Bronchial epithelial cell (primary cell): Measurements from ENCODE around the gene LSM12. TPM values are rescaled to one million over a fixed set of nuclear protein-coding genes. Genes with fewer than 3 reads are reported as not detected.
A peak's percentile ranks its signal among the peaks of the same experiment; 100 is the strongest.

Experiments used
- DNase-seq: peaks from one replicate; pipeline ENCODE4 v3.0.0-alpha.2; 2010; ENCODE audit warnings: low read depth
- FAIRE-seq: peaks from 2 replicates; lab custom pipeline; 2011; peaks lifted over from hg19 to GRCh38; lab: Jason Lieb, UNC
- H3K27me3 ChIP-seq: 2 replicates; pipeline ENCODE4 v1.5.1; 2011; ENCODE audit warnings: low read length; ENCODE audit not compliant: control insufficient read depth, insufficient read depth
- H3K36me3 ChIP-seq: 2 replicates; pipeline ENCODE4 v1.5.1; 2011; ENCODE audit warnings: low read length; ENCODE audit not compliant: control insufficient read depth, insufficient read depth
- H3K4me3 ChIP-seq: 2 replicates; pipeline ENCODE4 v1.5.1; 2011; ENCODE audit warnings: mild to moderate bottlenecking, low read depth, low read length, control low read depth
- total RNA-seq: library from RNA; depleted of rRNA; stranded (reverse); fragments of >200 nt; gene quantifications from 2 replicates; pipeline ENCODE4 v1.2.1, GENCODE V29; 2014
- TF ChIP-seq, protein P1 (sequence below): IDR thresholded peaks from 2 replicates; pipeline ENCODE4 v1.5.1; 2011; ENCODE audit warnings: mild to moderate bottlenecking, moderate library complexity, low read length, control low read depth, inconsistent platforms; ENCODE audit not compliant: insufficient read depth, severe bottlenecking

Gene LSM12
- total RNA-seq, 1 donor from 2014 or later = 20.3 TPM

DNA sequence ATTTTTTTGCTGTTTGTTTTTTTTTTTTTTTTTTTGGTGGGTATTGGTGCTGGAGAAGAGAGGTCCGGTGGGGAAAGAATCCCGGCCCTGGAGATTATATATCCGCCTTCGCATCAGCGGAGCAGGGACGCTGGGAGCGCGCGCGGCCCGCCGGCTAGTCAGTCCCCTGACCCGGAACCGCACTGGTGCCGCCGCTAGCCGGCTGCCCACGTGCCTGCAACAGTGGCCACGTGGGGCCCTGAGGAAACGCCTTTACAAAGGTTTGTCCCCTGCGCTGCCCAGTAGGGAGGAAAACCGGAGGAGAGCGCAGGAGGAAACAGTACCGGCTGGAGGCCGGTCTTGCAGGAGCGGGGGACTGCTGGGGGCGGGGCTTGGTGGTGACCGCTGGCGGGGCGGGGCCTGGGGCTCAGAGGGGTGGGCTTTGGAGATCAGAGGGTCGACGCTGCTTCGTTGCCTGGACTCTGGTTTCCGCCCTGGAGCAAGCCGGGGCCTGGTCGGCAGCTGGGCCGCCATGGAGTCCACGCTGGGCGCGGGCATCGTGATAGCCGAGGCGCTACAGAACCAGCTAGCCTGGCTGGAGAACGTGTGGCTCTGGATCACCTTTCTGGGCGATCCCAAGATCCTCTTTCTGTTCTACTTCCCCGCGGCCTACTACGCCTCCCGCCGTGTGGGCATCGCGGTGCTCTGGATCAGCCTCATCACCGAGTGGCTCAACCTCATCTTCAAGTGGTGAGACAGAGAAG is 4.2 kb upstream of the LSM12 start, which contains the start of gene G6PC3:
Gene G6PC3 (plus strand): TSS at position 281 of the 743 bp plus-strand sequence. CDS start 231 bp downstream, at position 512.
- Histone ChIP-seq H3K27me3 (no peaks in the 10 kb centered on the region), H3K36me3 (peaks cover 11% of the 10 kb centered on the region), H3K4me3 (peak within 1 kb of the TSS; percentile 91)
- FAIRE-seq (no peak), DNase-seq (peak; percentile 88)
- TF ChIP-seq, protein P1, sequence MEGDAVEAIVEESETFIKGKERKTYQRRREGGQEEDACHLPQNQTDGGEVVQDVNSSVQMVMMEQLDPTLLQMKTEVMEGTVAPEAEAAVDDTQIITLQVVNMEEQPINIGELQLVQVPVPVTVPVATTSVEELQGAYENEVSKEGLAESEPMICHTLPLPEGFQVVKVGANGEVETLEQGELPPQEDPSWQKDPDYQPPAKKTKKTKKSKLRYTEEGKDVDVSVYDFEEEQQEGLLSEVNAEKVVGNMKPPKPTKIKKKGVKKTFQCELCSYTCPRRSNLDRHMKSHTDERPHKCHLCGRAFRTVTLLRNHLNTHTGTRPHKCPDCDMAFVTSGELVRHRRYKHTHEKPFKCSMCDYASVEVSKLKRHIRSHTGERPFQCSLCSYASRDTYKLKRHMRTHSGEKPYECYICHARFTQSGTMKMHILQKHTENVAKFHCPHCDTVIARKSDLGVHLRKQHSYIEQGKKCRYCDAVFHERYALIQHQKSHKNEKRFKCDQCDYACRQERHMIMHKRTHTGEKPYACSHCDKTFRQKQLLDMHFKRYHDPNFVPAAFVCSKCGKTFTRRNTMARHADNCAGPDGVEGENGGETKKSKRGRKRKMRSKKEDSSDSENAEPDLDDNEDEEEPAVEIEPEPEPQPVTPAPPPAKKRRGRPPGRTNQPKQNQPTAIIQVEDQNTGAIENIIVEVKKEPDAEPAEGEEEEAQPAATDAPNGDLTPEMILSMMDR = no peak

DNA sequence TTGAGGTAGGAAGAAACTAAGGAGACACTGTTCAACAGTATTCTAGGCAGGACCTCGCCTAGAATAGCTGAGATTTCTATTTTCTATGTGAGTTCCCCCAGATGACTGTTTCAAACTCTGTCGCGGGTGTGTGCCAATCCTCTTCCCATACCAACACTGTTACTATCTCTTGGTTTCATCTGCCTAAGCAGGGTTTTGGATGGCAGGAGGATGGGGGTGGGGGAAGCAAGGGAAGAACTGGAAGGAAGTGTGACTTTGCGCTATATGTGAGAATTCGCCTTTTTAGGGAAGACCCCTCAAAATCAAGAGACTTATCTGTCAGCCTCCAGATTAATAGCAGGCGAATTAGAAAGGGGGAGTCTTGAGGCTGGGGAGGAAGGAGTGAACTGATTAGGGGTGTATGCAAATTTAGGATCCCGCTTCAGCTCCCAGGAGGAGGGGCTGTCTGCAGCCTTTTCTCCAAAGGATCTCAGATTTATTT is 3.5 kb upstream of the LSM12 start:
- peak overlapping the region; percentile 91 for H3K4me3 ChIP-seq
- H3K27me3 ChIP-seq = no peaks in the 10 kb centered on the region
- TF ChIP-seq, protein P1 = no peak
- FAIRE-seq = no peak
- peaks cover 8% of the 10 kb centered on the region for H3K36me3 ChIP-seq
- DNase-seq = no peak

DNA sequence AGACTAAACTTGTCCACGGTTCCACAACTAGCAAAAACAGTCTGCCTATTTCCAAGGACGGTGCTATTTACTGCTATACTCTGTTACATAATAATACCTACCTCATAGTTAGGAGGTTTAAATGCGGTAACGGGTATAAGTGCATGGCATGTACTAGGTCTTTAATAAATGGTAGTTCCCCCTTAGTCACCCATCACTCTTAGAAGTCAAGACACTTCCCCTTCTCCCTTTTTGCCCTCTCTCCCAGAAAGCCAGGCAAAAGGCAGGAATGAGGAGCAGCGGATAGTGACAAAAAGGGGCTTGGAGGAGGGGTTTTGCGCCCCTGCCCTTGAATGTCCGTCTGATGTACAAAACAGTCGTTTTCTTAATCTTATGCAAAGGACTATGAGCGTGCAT is 1.1 kb upstream of the LSM12 start:
- DNase-seq (no peak), FAIRE-seq (no peak)
- no peaks in the 10 kb centered on the region for H3K27me3 ChIP-seq
- H3K4me3 ChIP-seq = no peak overlapping the region
- no peaks in the 10 kb centered on the region for H3K36me3 ChIP-seq
- TF ChIP-seq, protein P1 = no peak

GRCh38 chr17:44065668-44066203 is 735 bp downstream of the LSM12 start:
- H3K27me3 ChIP-seq = no peaks in the 10 kb centered on the region
- FAIRE-seq (no peak), DNase-seq (no peak)
- peak overlapping the region; percentile 72 for H3K4me3 ChIP-seq
- TF ChIP-seq, protein P1 = no peak
- no peaks in the 10 kb centered on the region for H3K36me3 ChIP-seq

DNA sequence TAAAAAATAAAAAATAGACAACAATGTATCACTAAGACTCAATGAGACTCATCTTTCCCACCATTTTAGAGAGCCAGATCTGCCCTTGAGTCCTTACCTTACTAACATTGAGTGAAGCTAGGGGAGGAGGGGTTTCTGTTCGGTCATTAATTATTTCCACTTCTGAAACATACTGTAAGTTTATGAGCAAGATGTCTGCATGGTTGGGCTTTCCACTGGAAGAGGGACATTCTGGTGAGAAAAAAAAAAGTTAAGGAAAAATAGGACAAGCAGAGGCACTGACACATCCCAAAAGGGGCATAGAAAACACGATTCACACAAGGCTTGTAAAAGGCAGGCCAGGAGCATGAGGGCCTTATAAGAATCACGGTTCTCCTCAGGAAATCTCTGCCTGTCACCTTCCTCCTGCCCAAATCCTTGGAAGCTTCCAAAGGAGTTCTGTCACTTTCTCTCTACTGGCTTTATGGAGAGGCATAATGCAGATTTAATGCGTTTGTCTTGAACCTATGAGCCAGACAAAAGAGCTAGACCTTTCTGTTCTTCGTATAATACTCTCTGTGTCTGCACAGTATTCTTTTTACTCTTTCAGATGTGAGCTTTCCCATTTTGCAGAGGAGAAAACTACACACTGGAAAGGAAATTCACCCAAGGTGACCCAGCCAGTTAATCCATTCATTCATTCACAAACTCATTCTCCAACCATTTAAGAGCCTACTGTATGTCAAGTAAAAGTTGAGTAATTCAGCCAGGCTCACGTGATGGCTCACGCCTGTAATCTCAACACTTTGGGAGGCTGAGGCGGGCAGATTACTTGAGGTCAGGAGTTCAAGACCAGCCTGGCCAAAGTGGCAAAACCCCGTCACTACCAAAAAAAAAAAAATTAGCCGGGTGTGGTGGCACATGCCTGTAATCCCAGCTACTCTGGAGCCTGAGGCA is 2.5 kb downstream of the LSM12 start:
- H3K36me3 ChIP-seq = peaks cover 3% of the 10 kb centered on the region
- DNase-seq (no peak), FAIRE-seq (no peak)
- no peak overlapping the region for H3K4me3 ChIP-seq
- TF ChIP-seq, protein P1 = no peak
- H3K27me3 ChIP-seq = no peaks in the 10 kb centered on the region
